GM12878 (cell line): ENCODE data around the gene FGD5.

Experiments used
- ATF7 ChIP-seq: fragments of 450-650 bp; IDR thresholded peaks from 2 replicates; pipeline ENCODE4 v1.6.1; 2016; ENCODE audit warnings: low read depth, mild to moderate bottlenecking
- CEBPB ChIP-seq, 2 experiments: fragments of 150-350 bp in 1 of 2; IDR thresholded peaks; 2 replicates each; pipeline ENCODE4 v1.6.1; 2012 to 2014; ENCODE audit warnings: low read depth in 2 of 2, low read length in 2 of 2, borderline replicate concordance in 1 of 2, inconsistent platforms in 1 of 2
- FOXM1 ChIP-seq: IDR thresholded peaks from 2 replicates; pipeline ENCODE4 v1.6.1; 2012; ENCODE audit warnings: low read depth, mild to moderate bottlenecking, inconsistent platforms, low read length, moderate library complexity
- HCFC1 ChIP-seq: fragments of 150-350 bp; IDR thresholded peaks from 2 replicates; pipeline ENCODE4 v1.6.1; 2014; ENCODE audit warnings: low read length
- IKZF1 ChIP-seq: fragments of 450-650 bp; conservative IDR thresholded peaks from 2 replicates; pipeline ENCODE4 v1.6.1; 2017; ENCODE audit warnings: antibody characterized with exemption, mild to moderate bottlenecking
- POLR2A ChIP-seq: IDR thresholded peaks from 2 replicates; pipeline ENCODE4 v1.6.1; 2011; ENCODE audit warnings: low read depth, mild to moderate bottlenecking, low read length
- TF ChIP-seq, protein P1 (sequence below): IDR thresholded peaks from 2 replicates; pipeline ENCODE4 v1.6.1; 2012; ENCODE audit warnings: low read depth, low read length, improper control_type of control experiment
- TF ChIP-seq, protein P2 (sequence below): IDR thresholded peaks from 2 replicates; pipeline ENCODE4 v1.6.1; 2012; ENCODE audit warnings: low read length, inconsistent platforms
- TF ChIP-seq, protein P3 (sequence below), 3 experiments: IDR thresholded peaks in 2 of 3; conservative IDR thresholded peaks in 1 of 3; 2 replicates each; pipeline ENCODE4 v1.5.1; 2011; ENCODE audit warnings: low read depth in 3 of 3, low read length in 3 of 3, mild to moderate bottlenecking in 3 of 3, control low read depth in 2 of 3, moderate library complexity in 2 of 3, inconsistent platforms in 1 of 3, mixed read lengths in 1 of 3; ENCODE audit not compliant: control insufficient read depth in 2 of 3, insufficient read depth in 1 of 3; ENCODE audit errors: extremely low read depth in 1 of 3
- TF ChIP-seq, protein P4 (sequence below): IDR thresholded peaks from 2 replicates; pipeline ENCODE4 v1.6.1; 2011; ENCODE audit warnings: borderline replicate concordance, low read depth, mild to moderate bottlenecking, moderate library complexity, low read length; ENCODE audit not compliant: insufficient read depth, poor library complexity, severe bottlenecking

DNA sequence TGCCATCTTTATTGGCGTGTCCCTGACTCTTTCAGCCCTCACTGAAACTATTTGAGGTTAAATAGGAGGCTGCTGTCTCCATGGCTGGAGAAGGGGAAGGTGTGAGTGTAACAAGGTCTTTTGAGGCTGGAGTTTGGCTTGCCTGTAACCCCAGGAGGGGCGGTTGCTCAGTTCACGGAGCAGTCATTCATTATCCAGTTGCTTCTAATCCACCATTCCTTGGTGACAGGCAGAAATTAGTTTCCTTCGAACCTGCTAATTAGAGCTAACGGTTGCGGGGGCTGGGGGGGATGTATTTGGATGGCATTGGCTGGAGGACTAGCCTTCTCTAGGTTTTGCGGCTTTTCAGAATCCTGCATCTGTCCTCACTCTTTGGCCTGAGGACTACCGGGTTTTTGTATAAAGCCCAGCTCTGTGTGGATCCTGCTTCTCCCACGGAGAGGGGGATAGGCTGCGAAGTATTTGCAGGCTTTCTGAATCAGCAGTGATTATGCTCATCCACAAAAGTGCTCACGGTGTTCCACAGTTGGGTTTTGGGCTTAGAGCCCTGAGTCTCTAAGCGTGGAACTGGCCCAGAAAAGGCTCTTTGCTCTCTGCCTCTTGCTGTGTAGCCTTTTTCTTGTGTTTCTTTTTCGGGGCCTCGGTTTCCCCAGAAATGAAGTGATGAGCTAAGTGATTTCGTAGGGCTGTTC lies 18.6 kb downstream of the FGD5 start:
- TF ChIP-seq IKZF1 (no peak), CEBPB (IDR thresholded peaks at IDR 0.05; ENCODE audit: borderline replicate concordance in 1 of 2, low read depth in 2 of 2, low read length in 2 of 2) (no peak), FOXM1 (no peak), ATF7 (no peak), HCFC1 (no peak), POLR2A (no peak)
- TF ChIP-seq, protein P1, sequence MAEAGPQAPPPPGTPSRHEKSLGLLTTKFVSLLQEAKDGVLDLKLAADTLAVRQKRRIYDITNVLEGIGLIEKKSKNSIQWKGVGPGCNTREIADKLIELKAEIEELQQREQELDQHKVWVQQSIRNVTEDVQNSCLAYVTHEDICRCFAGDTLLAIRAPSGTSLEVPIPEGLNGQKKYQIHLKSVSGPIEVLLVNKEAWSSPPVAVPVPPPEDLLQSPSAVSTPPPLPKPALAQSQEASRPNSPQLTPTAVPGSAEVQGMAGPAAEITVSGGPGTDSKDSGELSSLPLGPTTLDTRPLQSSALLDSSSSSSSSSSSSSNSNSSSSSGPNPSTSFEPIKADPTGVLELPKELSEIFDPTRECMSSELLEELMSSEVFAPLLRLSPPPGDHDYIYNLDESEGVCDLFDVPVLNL = no peak
- TF ChIP-seq, protein P2, sequence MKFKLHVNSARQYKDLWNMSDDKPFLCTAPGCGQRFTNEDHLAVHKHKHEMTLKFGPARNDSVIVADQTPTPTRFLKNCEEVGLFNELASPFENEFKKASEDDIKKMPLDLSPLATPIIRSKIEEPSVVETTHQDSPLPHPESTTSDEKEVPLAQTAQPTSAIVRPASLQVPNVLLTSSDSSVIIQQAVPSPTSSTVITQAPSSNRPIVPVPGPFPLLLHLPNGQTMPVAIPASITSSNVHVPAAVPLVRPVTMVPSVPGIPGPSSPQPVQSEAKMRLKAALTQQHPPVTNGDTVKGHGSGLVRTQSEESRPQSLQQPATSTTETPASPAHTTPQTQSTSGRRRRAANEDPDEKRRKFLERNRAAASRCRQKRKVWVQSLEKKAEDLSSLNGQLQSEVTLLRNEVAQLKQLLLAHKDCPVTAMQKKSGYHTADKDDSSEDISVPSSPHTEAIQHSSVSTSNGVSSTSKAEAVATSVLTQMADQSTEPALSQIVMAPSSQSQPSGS = no peak
- TF ChIP-seq, protein P3, sequence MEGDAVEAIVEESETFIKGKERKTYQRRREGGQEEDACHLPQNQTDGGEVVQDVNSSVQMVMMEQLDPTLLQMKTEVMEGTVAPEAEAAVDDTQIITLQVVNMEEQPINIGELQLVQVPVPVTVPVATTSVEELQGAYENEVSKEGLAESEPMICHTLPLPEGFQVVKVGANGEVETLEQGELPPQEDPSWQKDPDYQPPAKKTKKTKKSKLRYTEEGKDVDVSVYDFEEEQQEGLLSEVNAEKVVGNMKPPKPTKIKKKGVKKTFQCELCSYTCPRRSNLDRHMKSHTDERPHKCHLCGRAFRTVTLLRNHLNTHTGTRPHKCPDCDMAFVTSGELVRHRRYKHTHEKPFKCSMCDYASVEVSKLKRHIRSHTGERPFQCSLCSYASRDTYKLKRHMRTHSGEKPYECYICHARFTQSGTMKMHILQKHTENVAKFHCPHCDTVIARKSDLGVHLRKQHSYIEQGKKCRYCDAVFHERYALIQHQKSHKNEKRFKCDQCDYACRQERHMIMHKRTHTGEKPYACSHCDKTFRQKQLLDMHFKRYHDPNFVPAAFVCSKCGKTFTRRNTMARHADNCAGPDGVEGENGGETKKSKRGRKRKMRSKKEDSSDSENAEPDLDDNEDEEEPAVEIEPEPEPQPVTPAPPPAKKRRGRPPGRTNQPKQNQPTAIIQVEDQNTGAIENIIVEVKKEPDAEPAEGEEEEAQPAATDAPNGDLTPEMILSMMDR (IDR thresholded peaks at IDR 0.05 in 2 of 3, conservative IDR thresholded peaks at IDR 0.05 in 1 of 3; ENCODE audit: control insufficient read depth in 2 of 3, extremely low read depth in 1 of 3, insufficient read depth in 1 of 3, low read depth in 3 of 3, low read length in 3 of 3) = no peak
- TF ChIP-seq, protein P4, sequence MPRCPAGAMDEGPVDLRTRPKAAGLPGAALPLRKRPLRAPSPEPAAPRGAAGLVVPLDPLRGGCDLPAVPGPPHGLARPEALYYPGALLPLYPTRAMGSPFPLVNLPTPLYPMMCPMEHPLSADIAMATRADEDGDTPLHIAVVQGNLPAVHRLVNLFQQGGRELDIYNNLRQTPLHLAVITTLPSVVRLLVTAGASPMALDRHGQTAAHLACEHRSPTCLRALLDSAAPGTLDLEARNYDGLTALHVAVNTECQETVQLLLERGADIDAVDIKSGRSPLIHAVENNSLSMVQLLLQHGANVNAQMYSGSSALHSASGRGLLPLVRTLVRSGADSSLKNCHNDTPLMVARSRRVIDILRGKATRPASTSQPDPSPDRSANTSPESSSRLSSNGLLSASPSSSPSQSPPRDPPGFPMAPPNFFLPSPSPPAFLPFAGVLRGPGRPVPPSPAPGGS = no peak
